Measurements from ENCODE around the gene RFTN1.

DNA sequence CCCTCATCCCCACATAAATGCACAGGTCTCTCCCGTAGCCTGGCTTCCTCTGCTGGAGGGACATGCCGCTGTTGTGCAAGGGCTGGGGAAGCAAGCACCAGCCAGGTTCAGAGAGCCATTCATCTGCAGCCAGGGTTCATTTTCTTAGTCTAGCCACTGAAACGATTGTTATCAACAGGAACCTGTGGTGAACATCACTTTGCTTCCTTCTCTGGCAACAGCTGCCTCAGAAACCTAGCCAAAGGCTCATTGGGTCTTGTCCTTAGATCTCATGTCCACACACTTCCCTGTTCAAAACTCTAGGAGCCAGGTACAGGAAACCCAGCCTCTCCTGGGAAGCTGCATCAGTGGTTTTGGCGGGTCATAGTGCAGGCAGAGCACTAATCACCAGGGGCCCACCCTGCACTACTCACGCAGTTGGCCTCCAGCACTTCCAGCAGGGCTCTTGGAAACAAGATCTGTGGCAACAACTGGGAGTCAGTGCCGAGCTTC lies 201.5 kb downstream of the RFTN1 start:
- TF ChIP-seq, protein P1, sequence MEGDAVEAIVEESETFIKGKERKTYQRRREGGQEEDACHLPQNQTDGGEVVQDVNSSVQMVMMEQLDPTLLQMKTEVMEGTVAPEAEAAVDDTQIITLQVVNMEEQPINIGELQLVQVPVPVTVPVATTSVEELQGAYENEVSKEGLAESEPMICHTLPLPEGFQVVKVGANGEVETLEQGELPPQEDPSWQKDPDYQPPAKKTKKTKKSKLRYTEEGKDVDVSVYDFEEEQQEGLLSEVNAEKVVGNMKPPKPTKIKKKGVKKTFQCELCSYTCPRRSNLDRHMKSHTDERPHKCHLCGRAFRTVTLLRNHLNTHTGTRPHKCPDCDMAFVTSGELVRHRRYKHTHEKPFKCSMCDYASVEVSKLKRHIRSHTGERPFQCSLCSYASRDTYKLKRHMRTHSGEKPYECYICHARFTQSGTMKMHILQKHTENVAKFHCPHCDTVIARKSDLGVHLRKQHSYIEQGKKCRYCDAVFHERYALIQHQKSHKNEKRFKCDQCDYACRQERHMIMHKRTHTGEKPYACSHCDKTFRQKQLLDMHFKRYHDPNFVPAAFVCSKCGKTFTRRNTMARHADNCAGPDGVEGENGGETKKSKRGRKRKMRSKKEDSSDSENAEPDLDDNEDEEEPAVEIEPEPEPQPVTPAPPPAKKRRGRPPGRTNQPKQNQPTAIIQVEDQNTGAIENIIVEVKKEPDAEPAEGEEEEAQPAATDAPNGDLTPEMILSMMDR (IDR thresholded peaks at IDR 0.05): no peak
- no peak for TF ChIP-seq POLR2A (IDR thresholded peaks at IDR 0.05)
- TF ChIP-seq POLR2AphosphoS5 (IDR thresholded peaks at IDR 0.05): no peak
- no peak for TF ChIP-seq EP300 (IDR thresholded peaks at IDR 0.05)

All from suprapubic skin (tissue), 4 donors.